WTC11 (cell line): Measurements from ENCODE around the gene CLSTN2. TPM values are rescaled to one million over a fixed set of nuclear protein-coding genes. Genes with fewer than 3 reads are reported as not detected.

Experiments used
- ATAC-seq: fragments of 200-7000 bp; cut with Tn5 transposase; 2 replicates; pipeline ENCODE4 v1.10.0; 2021; ENCODE audit warnings: mild to moderate bottlenecking, moderate library complexity
- CTCF ChIA-PET: fragments of 300-600 bp; sonication (Branson Sonifier 250); formaldehyde crosslinking; loops from one replicate; lab custom pipeline; 2021; ENCODE audit warnings: antibody characterized with exemption; lab: Charles Lee
- POLR2A ChIA-PET: fragments of 350-600 bp; sonication (Branson Sonifier 250); formaldehyde crosslinking; loops from one replicate; lab custom pipeline; 2021; ENCODE audit warnings: antibody characterized with exemption; lab: Charles Lee
- DNase-seq: peaks from one replicate; pipeline ENCODE4 v3.0.0; 2021; ENCODE audit warnings: low spot score
- H3K27ac Mint-ChIP-seq: 2 replicates; pipeline ENCODE4 v1.8.0; 2021; ENCODE audit warnings: mixed read lengths
- H3K27me3 Mint-ChIP-seq: 2 replicates; pipeline ENCODE4 v1.8.0; 2021; ENCODE audit warnings: low read depth, mild to moderate bottlenecking, moderate library complexity, mixed read lengths
- H3K36me3 Mint-ChIP-seq: 2 replicates; pipeline ENCODE4 v1.8.0; 2021; ENCODE audit warnings: mixed read lengths
- H3K4me1 Mint-ChIP-seq: 2 replicates; pipeline ENCODE4 v1.8.0; 2022; ENCODE audit warnings: mixed read lengths
- H3K4me3 Mint-ChIP-seq: 2 replicates; pipeline ENCODE4 v1.8.0; 2021; ENCODE audit warnings: mild to moderate bottlenecking, moderate library complexity, mixed read lengths
- H3K9me3 Mint-ChIP-seq: 2 replicates; pipeline ENCODE4 v1.8.0; 2021; ENCODE audit warnings: mixed read lengths
- ATF1 ChIP-seq: sonication (generic); formaldehyde crosslinking; IDR thresholded peaks from 2 replicates; pipeline ENCODE4 v1.8.1; 2023; ENCODE audit warnings: mild to moderate bottlenecking, moderate library complexity, missing genetic modification reagents
- E2F5 ChIP-seq: sonication (generic); formaldehyde crosslinking; IDR thresholded peaks from 2 replicates; pipeline ENCODE4 v1.8.1; 2022; ENCODE audit warnings: mild to moderate bottlenecking, moderate library complexity, missing genetic modification reagents
- ELF4 ChIP-seq: sonication (generic); formaldehyde crosslinking; IDR thresholded peaks from 2 replicates; pipeline ENCODE4 v1.8.1; 2022; ENCODE audit warnings: low read depth, mild to moderate bottlenecking, moderate library complexity, missing genetic modification reagents
- IRF2 ChIP-seq: sonication (generic); formaldehyde crosslinking; IDR thresholded peaks from 2 replicates; pipeline ENCODE4 v1.8.0; 2022; ENCODE audit warnings: low read depth, missing genetic modification reagents, borderline replicate concordance
- MXD4 ChIP-seq: fragments of 250-450 bp; sonication (Bioruptor Pico); IDR thresholded peaks from 2 replicates; pipeline ENCODE4 v1.8.0; 2021; ENCODE audit warnings: mild to moderate bottlenecking, moderate library complexity, borderline replicate concordance
- NFATC4 ChIP-seq: fragments of 250-450 bp; sonication (Bioruptor Pico); IDR thresholded peaks from 2 replicates; pipeline ENCODE4 v1.9.0; 2021; ENCODE audit warnings: mild to moderate bottlenecking
- RELA ChIP-seq: sonication (generic); formaldehyde crosslinking; IDR thresholded peaks from 2 replicates; pipeline ENCODE4 v1.8.1; 2022; ENCODE audit warnings: missing genetic modification reagents, mild to moderate bottlenecking, borderline replicate concordance
- SP1 ChIP-seq: sonication (generic); formaldehyde crosslinking; conservative IDR thresholded peaks from 2 replicates; pipeline ENCODE4 v1.8.1; 2022; ENCODE audit warnings: missing genetic modification reagents
- TCF7 ChIP-seq: sonication (generic); formaldehyde crosslinking; IDR thresholded peaks from 2 replicates; pipeline ENCODE4 v1.8.0; 2022; ENCODE audit warnings: mild to moderate bottlenecking, low read depth, missing genetic modification reagents, moderate library complexity
- ZBTB21 ChIP-seq: sonication (generic); formaldehyde crosslinking; IDR thresholded peaks from 2 replicates; pipeline ENCODE4 v1.8.1; 2023; ENCODE audit warnings: mild to moderate bottlenecking, missing genetic modification reagents, borderline replicate concordance
- ZNF263 ChIP-seq: sonication (generic); formaldehyde crosslinking; IDR thresholded peaks from 2 replicates; pipeline ENCODE4 v1.8.1; 2022; ENCODE audit warnings: low read depth, mild to moderate bottlenecking, moderate library complexity, missing genetic modification reagents
- ZNF396 ChIP-seq: fragments of 250-450 bp; sonication (Bioruptor Pico); IDR thresholded peaks from 2 replicates; pipeline ENCODE4 v1.8.0; 2021; ENCODE audit warnings: mild to moderate bottlenecking, moderate library complexity, borderline replicate concordance
- ZNF671 ChIP-seq: fragments of 250-450 bp; sonication (Bioruptor Pico); IDR thresholded peaks from 2 replicates; pipeline ENCODE4 v1.8.0; 2021; ENCODE audit warnings: mild to moderate bottlenecking
- total RNA-seq: library from RNA; stranded (reverse); gene quantifications from 3 replicates; pipeline ENCODE4 v1.2.3, GENCODE V29; 2021
- TF ChIP-seq, protein P1 (sequence below): sonication (generic); formaldehyde crosslinking; conservative IDR thresholded peaks from 2 replicates; pipeline ENCODE4 v1.8.1; 2023; ENCODE audit warnings: mild to moderate bottlenecking, low read depth, missing genetic modification reagents, moderate library complexity
- TF ChIP-seq, protein P2 (sequence below): sonication (generic); formaldehyde crosslinking; IDR thresholded peaks from 2 replicates; pipeline ENCODE4 v1.8.1; 2023; ENCODE audit warnings: mild to moderate bottlenecking, missing genetic modification reagents, borderline replicate concordance
- TF ChIP-seq, protein P3 (sequence below): sonication (generic); formaldehyde crosslinking; IDR thresholded peaks from 2 replicates; pipeline ENCODE4 v1.8.1; 2023; ENCODE audit warnings: mild to moderate bottlenecking, missing genetic modification reagents
- TF ChIP-seq, protein P4 (sequence below): sonication (generic); formaldehyde crosslinking; IDR thresholded peaks from 2 replicates; pipeline ENCODE4 v1.8.0; 2022; ENCODE audit warnings: missing genetic modification reagents

Gene CLSTN2
- total RNA-seq, 1 experiment from 2014 or later: 0.35 TPM

DNA sequence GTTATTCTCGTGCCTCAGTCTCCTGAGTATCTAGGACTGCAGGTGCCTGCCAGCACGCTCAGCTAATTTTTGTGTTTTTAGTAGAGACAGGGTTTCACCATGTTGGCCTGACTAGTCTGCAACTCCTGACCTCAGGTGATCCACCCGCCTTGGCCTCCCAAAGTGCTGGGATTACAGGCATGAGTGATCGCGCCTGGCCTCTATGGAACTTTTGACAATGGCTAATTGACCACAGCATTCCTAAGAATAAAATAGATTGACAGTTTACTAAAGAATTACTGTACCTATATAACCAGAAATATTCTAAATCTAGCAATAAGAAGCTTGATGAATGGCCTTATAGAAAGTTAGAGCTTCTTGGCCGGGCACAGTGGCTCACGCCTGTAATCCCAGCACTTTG lies 691.9 kb downstream of the CLSTN2 start:
- Mint-ChIP-seq H3K4me3 (no peak overlapping the region), H3K4me1 (no peaks in the 10 kb centered on the region; the same call in 1 of the 2 replicates), H3K27me3 (no peaks in the 10 kb centered on the region), H3K9me3 (no peaks in the 10 kb centered on the region), H3K27ac (no peak overlapping the region), H3K36me3 (no peaks in the 10 kb centered on the region)
- TF ChIP-seq ZBTB21 (CRISPR knock-in tag): no peak
- TF ChIP-seq, protein P1, sequence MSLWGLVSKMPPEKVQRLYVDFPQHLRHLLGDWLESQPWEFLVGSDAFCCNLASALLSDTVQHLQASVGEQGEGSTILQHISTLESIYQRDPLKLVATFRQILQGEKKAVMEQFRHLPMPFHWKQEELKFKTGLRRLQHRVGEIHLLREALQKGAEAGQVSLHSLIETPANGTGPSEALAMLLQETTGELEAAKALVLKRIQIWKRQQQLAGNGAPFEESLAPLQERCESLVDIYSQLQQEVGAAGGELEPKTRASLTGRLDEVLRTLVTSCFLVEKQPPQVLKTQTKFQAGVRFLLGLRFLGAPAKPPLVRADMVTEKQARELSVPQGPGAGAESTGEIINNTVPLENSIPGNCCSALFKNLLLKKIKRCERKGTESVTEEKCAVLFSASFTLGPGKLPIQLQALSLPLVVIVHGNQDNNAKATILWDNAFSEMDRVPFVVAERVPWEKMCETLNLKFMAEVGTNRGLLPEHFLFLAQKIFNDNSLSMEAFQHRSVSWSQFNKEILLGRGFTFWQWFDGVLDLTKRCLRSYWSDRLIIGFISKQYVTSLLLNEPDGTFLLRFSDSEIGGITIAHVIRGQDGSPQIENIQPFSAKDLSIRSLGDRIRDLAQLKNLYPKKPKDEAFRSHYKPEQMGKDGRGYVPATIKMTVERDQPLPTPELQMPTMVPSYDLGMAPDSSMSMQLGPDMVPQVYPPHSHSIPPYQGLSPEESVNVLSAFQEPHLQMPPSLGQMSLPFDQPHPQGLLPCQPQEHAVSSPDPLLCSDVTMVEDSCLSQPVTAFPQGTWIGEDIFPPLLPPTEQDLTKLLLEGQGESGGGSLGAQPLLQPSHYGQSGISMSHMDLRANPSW (CRISPR knock-in tag): no peak
- no peak for TF ChIP-seq ZNF396 (CRISPR knock-in tag)
- TF ChIP-seq, protein P2, sequence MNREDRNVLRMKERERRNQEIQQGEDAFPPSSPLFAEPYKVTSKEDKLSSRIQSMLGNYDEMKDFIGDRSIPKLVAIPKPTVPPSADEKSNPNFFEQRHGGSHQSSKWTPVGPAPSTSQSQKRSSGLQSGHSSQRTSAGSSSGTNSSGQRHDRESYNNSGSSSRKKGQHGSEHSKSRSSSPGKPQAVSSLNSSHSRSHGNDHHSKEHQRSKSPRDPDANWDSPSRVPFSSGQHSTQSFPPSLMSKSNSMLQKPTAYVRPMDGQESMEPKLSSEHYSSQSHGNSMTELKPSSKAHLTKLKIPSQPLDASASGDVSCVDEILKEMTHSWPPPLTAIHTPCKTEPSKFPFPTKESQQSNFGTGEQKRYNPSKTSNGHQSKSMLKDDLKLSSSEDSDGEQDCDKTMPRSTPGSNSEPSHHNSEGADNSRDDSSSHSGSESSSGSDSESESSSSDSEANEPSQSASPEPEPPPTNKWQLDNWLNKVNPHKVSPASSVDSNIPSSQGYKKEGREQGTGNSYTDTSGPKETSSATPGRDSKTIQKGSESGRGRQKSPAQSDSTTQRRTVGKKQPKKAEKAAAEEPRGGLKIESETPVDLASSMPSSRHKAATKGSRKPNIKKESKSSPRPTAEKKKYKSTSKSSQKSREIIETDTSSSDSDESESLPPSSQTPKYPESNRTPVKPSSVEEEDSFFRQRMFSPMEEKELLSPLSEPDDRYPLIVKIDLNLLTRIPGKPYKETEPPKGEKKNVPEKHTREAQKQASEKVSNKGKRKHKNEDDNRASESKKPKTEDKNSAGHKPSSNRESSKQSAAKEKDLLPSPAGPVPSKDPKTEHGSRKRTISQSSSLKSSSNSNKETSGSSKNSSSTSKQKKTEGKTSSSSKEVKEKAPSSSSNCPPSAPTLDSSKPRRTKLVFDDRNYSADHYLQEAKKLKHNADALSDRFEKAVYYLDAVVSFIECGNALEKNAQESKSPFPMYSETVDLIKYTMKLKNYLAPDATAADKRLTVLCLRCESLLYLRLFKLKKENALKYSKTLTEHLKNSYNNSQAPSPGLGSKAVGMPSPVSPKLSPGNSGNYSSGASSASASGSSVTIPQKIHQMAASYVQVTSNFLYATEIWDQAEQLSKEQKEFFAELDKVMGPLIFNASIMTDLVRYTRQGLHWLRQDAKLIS: no peak
- TF ChIP-seq TCF7 (CRISPR knock-in tag): no peak
- TF ChIP-seq, protein P3, sequence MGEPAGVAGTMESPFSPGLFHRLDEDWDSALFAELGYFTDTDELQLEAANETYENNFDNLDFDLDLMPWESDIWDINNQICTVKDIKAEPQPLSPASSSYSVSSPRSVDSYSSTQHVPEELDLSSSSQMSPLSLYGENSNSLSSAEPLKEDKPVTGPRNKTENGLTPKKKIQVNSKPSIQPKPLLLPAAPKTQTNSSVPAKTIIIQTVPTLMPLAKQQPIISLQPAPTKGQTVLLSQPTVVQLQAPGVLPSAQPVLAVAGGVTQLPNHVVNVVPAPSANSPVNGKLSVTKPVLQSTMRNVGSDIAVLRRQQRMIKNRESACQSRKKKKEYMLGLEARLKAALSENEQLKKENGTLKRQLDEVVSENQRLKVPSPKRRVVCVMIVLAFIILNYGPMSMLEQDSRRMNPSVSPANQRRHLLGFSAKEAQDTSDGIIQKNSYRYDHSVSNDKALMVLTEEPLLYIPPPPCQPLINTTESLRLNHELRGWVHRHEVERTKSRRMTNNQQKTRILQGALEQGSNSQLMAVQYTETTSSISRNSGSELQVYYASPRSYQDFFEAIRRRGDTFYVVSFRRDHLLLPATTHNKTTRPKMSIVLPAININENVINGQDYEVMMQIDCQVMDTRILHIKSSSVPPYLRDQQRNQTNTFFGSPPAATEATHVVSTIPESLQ (CRISPR knock-in tag): no peak
- no peak for TF ChIP-seq E2F5 (CRISPR knock-in tag)
- TF ChIP-seq, protein P4, sequence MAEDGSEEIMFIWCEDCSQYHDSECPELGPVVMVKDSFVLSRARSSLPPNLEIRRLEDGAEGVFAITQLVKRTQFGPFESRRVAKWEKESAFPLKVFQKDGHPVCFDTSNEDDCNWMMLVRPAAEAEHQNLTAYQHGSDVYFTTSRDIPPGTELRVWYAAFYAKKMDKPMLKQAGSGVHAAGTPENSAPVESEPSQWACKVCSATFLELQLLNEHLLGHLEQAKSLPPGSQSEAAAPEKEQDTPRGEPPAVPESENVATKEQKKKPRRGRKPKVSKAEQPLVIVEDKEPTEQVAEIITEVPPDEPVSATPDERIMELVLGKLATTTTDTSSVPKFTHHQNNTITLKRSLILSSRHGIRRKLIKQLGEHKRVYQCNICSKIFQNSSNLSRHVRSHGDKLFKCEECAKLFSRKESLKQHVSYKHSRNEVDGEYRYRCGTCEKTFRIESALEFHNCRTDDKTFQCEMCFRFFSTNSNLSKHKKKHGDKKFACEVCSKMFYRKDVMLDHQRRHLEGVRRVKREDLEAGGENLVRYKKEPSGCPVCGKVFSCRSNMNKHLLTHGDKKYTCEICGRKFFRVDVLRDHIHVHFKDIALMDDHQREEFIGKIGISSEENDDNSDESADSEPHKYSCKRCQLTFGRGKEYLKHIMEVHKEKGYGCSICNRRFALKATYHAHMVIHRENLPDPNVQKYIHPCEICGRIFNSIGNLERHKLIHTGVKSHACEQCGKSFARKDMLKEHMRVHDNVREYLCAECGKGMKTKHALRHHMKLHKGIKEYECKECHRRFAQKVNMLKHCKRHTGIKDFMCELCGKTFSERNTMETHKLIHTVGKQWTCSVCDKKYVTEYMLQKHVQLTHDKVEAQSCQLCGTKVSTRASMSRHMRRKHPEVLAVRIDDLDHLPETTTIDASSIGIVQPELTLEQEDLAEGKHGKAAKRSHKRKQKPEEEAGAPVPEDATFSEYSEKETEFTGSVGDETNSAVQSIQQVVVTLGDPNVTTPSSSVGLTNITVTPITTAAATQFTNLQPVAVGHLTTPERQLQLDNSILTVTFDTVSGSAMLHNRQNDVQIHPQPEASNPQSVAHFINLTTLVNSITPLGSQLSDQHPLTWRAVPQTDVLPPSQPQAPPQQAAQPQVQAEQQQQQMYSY (CRISPR knock-in tag): no peak
- TF ChIP-seq RELA: no peak
- TF ChIP-seq MXD4: no peak
- TF ChIP-seq ZNF671: no peak
- TF ChIP-seq ZNF263: no peak
- no peak for TF ChIP-seq ELF4 (CRISPR knock-in tag)
- TF ChIP-seq IRF2 (CRISPR knock-in tag): no peak
- no peak for TF ChIP-seq NFATC4 (CRISPR knock-in tag)
- no peak for TF ChIP-seq ATF1 (CRISPR knock-in tag)
- no peak for TF ChIP-seq SP1 (CRISPR knock-in tag)
- ChIA-PET CTCF (no interaction called here), POLR2A (no interaction called here)
- no peak for DNase-seq
- no peak for ATAC-seq
